ENCODE data around the gene DCDC2C. TPM values are rescaled to one million over a fixed set of nuclear protein-coding genes. Genes with fewer than 3 reads are reported as not detected.

DCDC2C gene
- total RNA-seq, 1 donor from 2014 or later, result not detected

- peaks cover 2% of the 10 kb centered on the region for H3K4me1 Mint-ChIP-seq
- no peak for DNase-seq (ENCODE audit: low spot score)
These were observed 81.4 kb downstream of the DCDC2C start for GRCh38 chr2:3784731-3785130.

DNA sequence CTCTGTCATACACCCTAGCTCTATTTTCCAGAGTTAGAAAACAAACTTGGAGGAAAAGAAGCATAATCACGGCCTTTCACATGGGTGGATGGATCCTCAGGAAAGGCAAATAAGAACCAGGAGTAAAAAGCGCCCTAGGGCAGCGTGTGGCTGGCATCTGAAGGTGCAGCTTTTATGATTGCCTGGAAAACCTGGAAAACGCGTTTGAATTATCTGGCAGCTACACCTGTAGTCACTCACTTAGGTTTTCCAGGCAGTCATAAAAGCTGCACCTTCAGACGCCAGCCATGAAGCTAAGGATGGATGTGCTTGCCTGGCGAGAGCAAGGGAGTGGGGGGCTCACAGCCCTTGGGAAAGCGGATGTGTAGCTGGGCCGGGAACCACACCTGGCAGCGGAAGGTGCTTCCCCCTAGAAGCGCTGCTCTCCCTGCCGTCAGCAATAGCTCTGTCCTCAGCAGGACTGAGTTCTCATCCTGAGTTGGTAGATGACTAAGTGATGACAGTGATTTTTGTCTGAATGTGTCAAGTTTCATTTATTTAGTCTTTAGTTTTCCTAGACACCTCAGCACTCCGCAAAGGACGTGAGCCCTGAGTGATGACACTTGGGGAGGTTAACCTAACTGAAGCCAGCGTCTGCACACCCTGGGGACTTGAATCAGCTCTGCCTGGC lies 82.0 kb downstream of the DCDC2C start:
- TF ChIP-seq CTCF (IDR thresholded peaks at IDR 0.05), result peak; percentile 11
- TF ChIP-seq EZH2 (IDR thresholded peaks at IDR 0.05), result no peak
- no peaks in the 10 kb centered on the region for H3K79me2 ChIP-seq (ENCODE audit: low read depth)
- no peak overlapping the region for H3K4me3 Mint-ChIP-seq
- no peak overlapping the region for H3K27ac ChIP-seq
- no peaks in the 10 kb centered on the region for H4K20me1 ChIP-seq (ENCODE audit: low read depth)
- no peaks in the 10 kb centered on the region for H3K36me3 Mint-ChIP-seq
- H3K36me3 ChIP-seq, result no peaks in the 10 kb centered on the region
- no peak overlapping the region for H3K9ac ChIP-seq
- H3F3A ChIP-seq (ENCODE audit: low read depth), result no peaks in the 10 kb centered on the region
- H3K4me1 ChIP-seq, result peaks cover 8% of the 10 kb centered on the region
- no peak overlapping the region for H3K4me2 ChIP-seq
- H3K4me1 Mint-ChIP-seq, result peaks cover 2% of the 10 kb centered on the region
- H3K9me3 Mint-ChIP-seq, result peaks cover 2% of the 10 kb centered on the region
- H3K27me3 ChIP-seq, result no peaks in the 10 kb centered on the region
- peaks cover 2% of the 10 kb centered on the region for H3K27me3 Mint-ChIP-seq (ENCODE audit: insufficient read depth, low read depth)
- H2AFZ ChIP-seq (replicated peaks), result peak overlapping the region; percentile 39
- no peak overlapping the region for H3K4me3 ChIP-seq
- no peak for DNase-seq (ENCODE audit: low spot score)
- no peaks in the 10 kb centered on the region for H3K9me3 ChIP-seq (ENCODE audit: low read depth)
- H3K27ac Mint-ChIP-seq, result no peak overlapping the region

More at GRCh38 chr2:3784731-3785130, 81.4 kb downstream of the DCDC2C start:
- H3K4me1 ChIP-seq, result peaks cover 8% of the 10 kb centered on the region
- H3K36me3 ChIP-seq, result no peaks in the 10 kb centered on the region
- no peak for TF ChIP-seq EZH2phosphoT487 (IDR thresholded peaks at IDR 0.05)
- no peak for TF ChIP-seq EZH2 (IDR thresholded peaks at IDR 0.05)
- TF ChIP-seq CTCF (IDR thresholded peaks at IDR 0.05), result no peak
- Mint-ChIP-seq H3K4me3 (no peak overlapping the region), H3K27ac (no peak overlapping the region), H3K36me3 (no peaks in the 10 kb centered on the region), H3K9me3 (peaks cover 3% of the 10 kb centered on the region), H3K27me3 (ENCODE audit: insufficient read depth, low read depth) (peaks cover 2% of the 10 kb centered on the region)
- H4K20me1 ChIP-seq (ENCODE audit: low read depth), result no peaks in the 10 kb centered on the region
- H3K79me2 ChIP-seq (ENCODE audit: low read depth), result no peaks in the 10 kb centered on the region
- H3K9me3 ChIP-seq (ENCODE audit: low read depth), result no peaks in the 10 kb centered on the region
- peak overlapping the region; percentile 39 for H2AFZ ChIP-seq (replicated peaks)
- H3K4me2 ChIP-seq, result no peak overlapping the region
- no peaks in the 10 kb centered on the region for H3F3A ChIP-seq (ENCODE audit: low read depth)
- no peak overlapping the region for H3K4me3 ChIP-seq
- no peak overlapping the region for H3K9ac ChIP-seq
- no peaks in the 10 kb centered on the region for H3K27me3 ChIP-seq
- no peak overlapping the region for H3K27ac ChIP-seq

GRCh38 chr2:3785890-3786273 lies 82.5 kb downstream of the DCDC2C start:
- TF ChIP-seq EZH2 (IDR thresholded peaks at IDR 0.05) (no peak), CTCF (IDR thresholded peaks at IDR 0.05) (no peak), EZH2phosphoT487 (IDR thresholded peaks at IDR 0.05) (no peak)
- peaks cover 2% of the 10 kb centered on the region for H3K27me3 Mint-ChIP-seq (ENCODE audit: insufficient read depth, low read depth)
- Histone ChIP-seq H3K9ac (no peak overlapping the region), H4K20me1 (ENCODE audit: low read depth) (no peaks in the 10 kb centered on the region), H3K27me3 (no peaks in the 10 kb centered on the region), H3K9me3 (ENCODE audit: low read depth) (no peaks in the 10 kb centered on the region), H3K4me1 (peaks cover 8% of the 10 kb centered on the region), H3F3A (ENCODE audit: low read depth) (no peaks in the 10 kb centered on the region), H3K27ac (no peak overlapping the region), H3K36me3 (no peaks in the 10 kb centered on the region), H3K4me2 (no peak overlapping the region), H3K79me2 (ENCODE audit: low read depth) (no peaks in the 10 kb centered on the region), H2AFZ (replicated peaks) (no peak overlapping the region), H3K4me3 (no peak overlapping the region)
- no peak overlapping the region for H3K27ac Mint-ChIP-seq
- H3K4me1 Mint-ChIP-seq, result no peaks in the 10 kb centered on the region
- H3K36me3 Mint-ChIP-seq, result no peaks in the 10 kb centered on the region
- no peak overlapping the region for H3K4me3 Mint-ChIP-seq
- H3K9me3 Mint-ChIP-seq, result no peaks in the 10 kb centered on the region
- no peak for DNase-seq (ENCODE audit: low spot score)

All from neural progenitor cell (in vitro differentiated cells).